A549 (cell line): ENCODE results near the gene SIN3A. TPM values are rescaled to one million over a fixed set of nuclear protein-coding genes. Genes with fewer than 3 reads are reported as not detected.
"Not testable (repeated sequence)": the region's sequence is repeated elsewhere in the genome, so short reads cannot be mapped to it uniquely, and the experiment has no call there.

Source experiments
- ATAC-seq, 2 experiments: fragments of 200-7000 bp in 1 of 2; fragments of >200 bp in 1 of 2; cut with Nextera tagmentation in 1 of 2; cut with Tn5 transposase in 1 of 2; 3 replicates each; pipeline versions ENCODE4 v1.8.0 to v1.9.1; 2018 to 2020; ENCODE audit warnings: mild to moderate bottlenecking in 1 of 2, moderate library complexity in 1 of 2
- CTCF ChIA-PET: fragments of 300-600 bp; sonication (Branson Sonifier 250); formaldehyde crosslinking; extraction: SDS; loops from one replicate; lab custom pipeline; 2021; ENCODE audit warnings: antibody characterized with exemption, inconsistent platforms; lab: Yijun Ruan, JAX
- POLR2A ChIA-PET: fragments of 350-600 bp; formaldehyde crosslinking; extraction: SDS; loops from one replicate; lab custom pipeline; 2021; ENCODE audit warnings: antibody characterized with exemption, inconsistent platforms; lab: Yijun Ruan, JAX
- DNase-seq, 2 experiments: peaks; one replicate each; pipeline versions ENCODE4 v3.0.0 to v3.0.0-alpha.2; 2011 to 2016; ENCODE audit warnings: low read depth in 1 of 2, low spot score in 1 of 2
- FAIRE-seq: peaks from 2 replicates; lab custom pipeline; 2011; peaks lifted over from hg19 to GRCh38; lab: Jason Lieb, UNC
- H3K27ac ChIP-seq, 2 experiments: fragments of >200 bp; sonication (Bioruptor Twin); formaldehyde crosslinking; 3 replicates each; pipeline ENCODE4 v1.5.1; 2016 to 2017
- H3K4me1 ChIP-seq: fragments of >200 bp; sonication (Bioruptor Twin); formaldehyde crosslinking; 3 replicates; pipeline ENCODE4 v1.6.1; 2016
- H3K4me2 ChIP-seq: fragments of >200 bp; sonication (Bioruptor Twin); formaldehyde crosslinking; 3 replicates; pipeline ENCODE4 v1.6.1; 2016
- H3K4me3 ChIP-seq: fragments of >200 bp; sonication (Bioruptor Twin); formaldehyde crosslinking; 3 replicates; pipeline ENCODE4 v1.5.1; 2016
- H3K9me3 ChIP-seq: fragments of >200 bp; sonication (Bioruptor Twin); formaldehyde crosslinking; 3 replicates; pipeline ENCODE4 v1.6.1; 2016
- CEBPB ChIP-seq, 2 experiments: fragments of >200 bp in 1 of 2; sonication (Bioruptor Twin) in 1 of 2; formaldehyde crosslinking in 1 of 2; IDR thresholded peaks; 2 replicates each; pipeline ENCODE4 v1.6.1; 2012 to 2016
- EP300 ChIP-seq, 2 experiments: fragments of >200 bp; sonication (Bioruptor Twin); formaldehyde crosslinking; IDR thresholded peaks; 2 replicates in 1 of 2; 3 replicates in 1 of 2; pipeline ENCODE4 v1.6.1; 2016 to 2017
- FOSB ChIP-seq: fragments of 250-450 bp; sonication (Bioruptor Pico); IDR thresholded peaks from 2 replicates; pipeline ENCODE4 v1.5.0; 2020; ENCODE audit warnings: mild to moderate bottlenecking, moderate library complexity
- FOXS1 ChIP-seq: fragments of 250-450 bp; sonication (Bioruptor Pico); IDR thresholded peaks from 2 replicates; pipeline ENCODE4 v1.5.0; 2020; ENCODE audit warnings: mild to moderate bottlenecking, moderate library complexity
- HOXA7 ChIP-seq: fragments of 250-450 bp; sonication (Bioruptor Pico); IDR thresholded peaks from 2 replicates; pipeline ENCODE4 v1.5.0; 2020; ENCODE audit warnings: mild to moderate bottlenecking, moderate library complexity
- JUN ChIP-seq, 2 experiments: fragments of >200 bp; sonication (Bioruptor Twin); formaldehyde crosslinking; IDR thresholded peaks; 2 replicates in 1 of 2; 3 replicates in 1 of 2; pipeline ENCODE4 v1.6.1; 2016 to 2017
- MAFK ChIP-seq: fragments of 450-650 bp; IDR thresholded peaks from 2 replicates; pipeline ENCODE4 v1.6.1; 2014; ENCODE audit not compliant: partially characterized antibody
- MAX ChIP-seq: IDR thresholded peaks from 2 replicates; pipeline ENCODE4 v1.6.1; 2012
- NR3C1 ChIP-seq: fragments of >200 bp; sonication (Bioruptor Twin); formaldehyde crosslinking; IDR thresholded peaks from 3 replicates; pipeline ENCODE4 v1.6.1; 2017
- POLR2AphosphoS2 ChIP-seq: conservative IDR thresholded peaks from 2 replicates; pipeline ENCODE4 v1.6.1; 2012; ENCODE audit warnings: low read length, improper control_type of control experiment, inconsistent platforms
- RAD21 ChIP-seq, 2 experiments: fragments of >200 bp in 1 of 2; sonication (Bioruptor Twin) in 1 of 2; formaldehyde crosslinking in 1 of 2; IDR thresholded peaks in 1 of 2; conservative IDR thresholded peaks in 1 of 2; 2 replicates in 1 of 2; 3 replicates in 1 of 2; pipeline ENCODE4 v1.6.1; 2012 to 2018; ENCODE audit warnings: inconsistent platforms in 1 of 2
- RCOR1 ChIP-seq: fragments of 150-350 bp; IDR thresholded peaks from 2 replicates; pipeline ENCODE4 v1.6.1; 2014; ENCODE audit warnings: antibody characterized with exemption, low read length, low read depth
- TP53 ChIP-seq: fragments of 250-450 bp; sonication (Bioruptor Pico); IDR thresholded peaks from 2 replicates; pipeline ENCODE4 v1.5.0; 2021; ENCODE audit warnings: mild to moderate bottlenecking, moderate library complexity
- ZC3H11A ChIP-seq: fragments of 450-650 bp; IDR thresholded peaks from 2 replicates; pipeline ENCODE4 v1.6.1; 2014; ENCODE audit warnings: antibody characterized with exemption, mild to moderate bottlenecking
- ZSCAN20 ChIP-seq: fragments of 250-450 bp; sonication (Bioruptor Pico); IDR thresholded peaks from 2 replicates; pipeline ENCODE4 v1.8.0; 2022; ENCODE audit warnings: mild to moderate bottlenecking, moderate library complexity
- WGBS: methylation state at CpG from one replicate; pipeline ENCODE4 v1.1.6; 2017; ENCODE audit errors: missing lambda C conversion rate; 5-methylcytosine and 5-hydroxymethylcytosine counted together
- polyA plus RNA-seq, 4 experiments: library from polyadenylated mRNA; depleted of rRNA in 3 of 4; stranded (reverse); fragments of >200 nt; fragmentation: RNase III in 1 of 4; extraction: RNeasy Plus Mini Kit Qiagen cat#74134 plus additional on column Dnase treatment in 1 of 4; gene quantifications; 2 replicates in 3 of 4; 3 replicates in 1 of 4; pipeline ENCODE4 v1.2.3, GENCODE V29; 2011 to 2017
- TF ChIP-seq, protein P1 (sequence below): IDR thresholded peaks from 2 replicates; pipeline ENCODE4 v1.6.1; 2012
- TF ChIP-seq, protein P2 (sequence below): fragments of >200 bp; sonication (Bioruptor Twin); formaldehyde crosslinking; IDR thresholded peaks from 3 replicates; pipeline ENCODE4 v1.6.1; 2016
- TF ChIP-seq, protein P3 (sequence below): fragments of 250-450 bp; sonication (Bioruptor Pico); IDR thresholded peaks from 2 replicates; pipeline ENCODE4 v1.5.0; 2020; ENCODE audit warnings: low read depth, mild to moderate bottlenecking, moderate library complexity
- TF ChIP-seq, protein P4 (sequence below): fragments of >200 bp; sonication (Bioruptor Twin); formaldehyde crosslinking; IDR thresholded peaks from 3 replicates; pipeline ENCODE4 v1.5.1; 2016

SIN3A gene
- polyA plus RNA-seq, 2 of the 4 experiments (the other 2 are of a cell fraction) = 35.9 to 48.7 TPM

- TF ChIP-seq, protein P1, sequence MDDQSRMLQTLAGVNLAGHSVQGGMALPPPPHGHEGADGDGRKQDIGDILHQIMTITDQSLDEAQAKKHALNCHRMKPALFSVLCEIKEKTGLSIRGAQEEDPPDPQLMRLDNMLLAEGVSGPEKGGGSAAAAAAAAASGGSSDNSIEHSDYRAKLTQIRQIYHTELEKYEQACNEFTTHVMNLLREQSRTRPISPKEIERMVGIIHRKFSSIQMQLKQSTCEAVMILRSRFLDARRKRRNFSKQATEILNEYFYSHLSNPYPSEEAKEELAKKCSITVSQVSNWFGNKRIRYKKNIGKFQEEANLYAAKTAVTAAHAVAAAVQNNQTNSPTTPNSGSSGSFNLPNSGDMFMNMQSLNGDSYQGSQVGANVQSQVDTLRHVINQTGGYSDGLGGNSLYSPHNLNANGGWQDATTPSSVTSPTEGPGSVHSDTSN = no peak
- TF ChIP-seq RCOR1 = no peak
- TF ChIP-seq CEBPB (IDR thresholded peaks at IDR 0.05) = no peak
- no peak for TF ChIP-seq TP53 (CRISPR knock-in tag)
- no peak for TF ChIP-seq HOXA7
- TF ChIP-seq, protein P2, sequence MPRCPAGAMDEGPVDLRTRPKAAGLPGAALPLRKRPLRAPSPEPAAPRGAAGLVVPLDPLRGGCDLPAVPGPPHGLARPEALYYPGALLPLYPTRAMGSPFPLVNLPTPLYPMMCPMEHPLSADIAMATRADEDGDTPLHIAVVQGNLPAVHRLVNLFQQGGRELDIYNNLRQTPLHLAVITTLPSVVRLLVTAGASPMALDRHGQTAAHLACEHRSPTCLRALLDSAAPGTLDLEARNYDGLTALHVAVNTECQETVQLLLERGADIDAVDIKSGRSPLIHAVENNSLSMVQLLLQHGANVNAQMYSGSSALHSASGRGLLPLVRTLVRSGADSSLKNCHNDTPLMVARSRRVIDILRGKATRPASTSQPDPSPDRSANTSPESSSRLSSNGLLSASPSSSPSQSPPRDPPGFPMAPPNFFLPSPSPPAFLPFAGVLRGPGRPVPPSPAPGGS = no peak
- no peak for TF ChIP-seq MAFK
Measured at GRCh38 chr15:75449585-75450306, 1.7 kb downstream of the SIN3A start (continued).

DNA sequence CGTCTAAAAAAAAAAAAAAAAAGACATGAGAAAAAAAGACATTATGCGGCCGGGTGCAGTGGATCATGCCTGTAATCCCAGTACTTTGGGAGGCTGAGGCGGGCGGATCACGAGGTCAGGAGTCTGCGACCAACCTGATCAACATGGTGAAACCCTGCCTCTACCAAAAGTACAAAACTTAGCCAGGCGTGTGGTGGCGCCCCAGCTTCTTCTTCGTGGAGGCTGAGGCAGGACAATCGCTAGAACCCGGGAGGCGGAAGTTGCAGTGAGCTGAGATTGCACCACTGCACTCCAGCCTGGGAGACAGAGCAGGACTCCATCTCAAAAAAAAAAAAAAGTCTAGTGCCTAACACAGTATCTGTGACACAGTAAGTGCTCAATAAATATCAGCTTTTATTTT lies 3.3 kb downstream of the SIN3A start:
- not testable (repeated sequence) for H3K27ac ChIP-seq, H3K9me3 ChIP-seq, FAIRE-seq, ATAC-seq, DNase-seq, H3K4me3 ChIP-seq, H3K4me2 ChIP-seq
- WGBS = 92% methylated on average over 13 of the region's 13 CpGs
- H3K4me1 ChIP-seq = peaks cover 26% of the 10 kb centered on the region
- POLR2A ChIA-PET = interaction anchor here (0.7 to 1.5 kb wide), 2 partner anchors 81 to 177 kb away, joined by 3 to 4 read pairs; partner anchors contain the start of gene SNUPN
- CTCF ChIA-PET = interaction anchor here (0.6 to 1.8 kb wide), 4 partner anchors 26 to 612 kb away, joined by 3 to 8 read pairs (median 3); partner anchors contain the start of genes MAN2C1 and TMEM266

- ATAC-seq (no peak), DNase-seq (no peak), FAIRE-seq (no peak)
- H3K9me3 ChIP-seq = no peaks in the 10 kb centered on the region
- CTCF ChIA-PET = interaction anchor here (0.6 to 1.3 kb wide), 8 partner anchors 12 to 240 kb away, joined by 3 to 6 read pairs (median 3); partner anchors contain the start of gene PTPN9
- POLR2A ChIA-PET = interaction anchor here (1.7 kb wide), 1 partner anchor 78 kb away, joined by 4 read pairs; the partner anchor contains the start of gene MAN2C1
- WGBS = 86% methylated on average over 3 of the region's 3 CpGs
- no peak overlapping the region for H3K4me2 ChIP-seq
- TF ChIP-seq JUN (IDR thresholded peaks at IDR 0.05) = no peak
- TF ChIP-seq NR3C1 = no peak
- no peak for TF ChIP-seq FOSB
- no peak for TF ChIP-seq ZC3H11A
- TF ChIP-seq CEBPB (IDR thresholded peaks at IDR 0.05) = no peak
- TF ChIP-seq, protein P3, sequence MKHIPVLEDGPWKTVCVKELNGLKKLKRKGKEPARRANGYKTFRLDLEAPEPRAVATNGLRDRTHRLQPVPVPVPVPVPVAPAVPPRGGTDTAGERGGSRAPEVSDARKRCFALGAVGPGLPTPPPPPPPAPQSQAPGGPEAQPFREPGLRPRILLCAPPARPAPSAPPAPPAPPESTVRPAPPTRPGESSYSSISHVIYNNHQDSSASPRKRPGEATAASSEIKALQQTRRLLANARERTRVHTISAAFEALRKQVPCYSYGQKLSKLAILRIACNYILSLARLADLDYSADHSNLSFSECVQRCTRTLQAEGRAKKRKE = no peak
- no peak for TF ChIP-seq POLR2AphosphoS2
- TF ChIP-seq FOXS1 (CRISPR knock-in tag) = no peak
- TF ChIP-seq RAD21 (conservative IDR thresholded peaks at IDR 0.05 in 1 of 2, IDR thresholded peaks at IDR 0.05 in 1 of 2) = no peak
- TF ChIP-seq MAX = no peak
- TF ChIP-seq, protein P4, sequence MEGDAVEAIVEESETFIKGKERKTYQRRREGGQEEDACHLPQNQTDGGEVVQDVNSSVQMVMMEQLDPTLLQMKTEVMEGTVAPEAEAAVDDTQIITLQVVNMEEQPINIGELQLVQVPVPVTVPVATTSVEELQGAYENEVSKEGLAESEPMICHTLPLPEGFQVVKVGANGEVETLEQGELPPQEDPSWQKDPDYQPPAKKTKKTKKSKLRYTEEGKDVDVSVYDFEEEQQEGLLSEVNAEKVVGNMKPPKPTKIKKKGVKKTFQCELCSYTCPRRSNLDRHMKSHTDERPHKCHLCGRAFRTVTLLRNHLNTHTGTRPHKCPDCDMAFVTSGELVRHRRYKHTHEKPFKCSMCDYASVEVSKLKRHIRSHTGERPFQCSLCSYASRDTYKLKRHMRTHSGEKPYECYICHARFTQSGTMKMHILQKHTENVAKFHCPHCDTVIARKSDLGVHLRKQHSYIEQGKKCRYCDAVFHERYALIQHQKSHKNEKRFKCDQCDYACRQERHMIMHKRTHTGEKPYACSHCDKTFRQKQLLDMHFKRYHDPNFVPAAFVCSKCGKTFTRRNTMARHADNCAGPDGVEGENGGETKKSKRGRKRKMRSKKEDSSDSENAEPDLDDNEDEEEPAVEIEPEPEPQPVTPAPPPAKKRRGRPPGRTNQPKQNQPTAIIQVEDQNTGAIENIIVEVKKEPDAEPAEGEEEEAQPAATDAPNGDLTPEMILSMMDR = no peak
- no peak for TF ChIP-seq ZSCAN20
- no peak for TF ChIP-seq EP300 (IDR thresholded peaks at IDR 0.05)
- H3K27ac ChIP-seq = no peak overlapping the region
- peaks cover 26% of the 10 kb centered on the region for H3K4me1 ChIP-seq
- no peak overlapping the region for H3K4me3 ChIP-seq
Measured at GRCh38 chr15:75446151-75446550, 5.3 kb downstream of the SIN3A start.

GRCh38 chr15:75445324-75445723 lies 6.2 kb downstream of the SIN3A start:
- H3K4me3 ChIP-seq, H3K9me3 ChIP-seq, H3K27ac ChIP-seq, ATAC-seq, FAIRE-seq, POLR2A ChIA-PET, H3K4me2 ChIP-seq, DNase-seq: not testable (repeated sequence)
- H3K4me1 ChIP-seq = peaks cover 26% of the 10 kb centered on the region
- CTCF ChIA-PET = interaction anchor here (0.6 to 1.3 kb wide), 5 partner anchors 11 to 240 kb away, joined by 3 to 6 read pairs (median 3); partner anchors contain the start of gene PTPN9
- 85% methylated on average over 10 of the region's 10 CpGs for WGBS
